SK-N-SH (cell line): ENCODE measurements around the gene CFAP65. TPM values are rescaled to one million over a fixed set of nuclear protein-coding genes. Genes with fewer than 3 reads are reported as not detected.

Experiments used
- CTCF ChIA-PET: fragments of 300-600, 350-600 bp; formaldehyde crosslinking; extraction: SDS; loops from one replicate; lab custom pipeline; 2021; lab: Yijun Ruan, JAX
- POLR2A ChIA-PET: fragments of 350-600 bp; sonication (Branson Sonifier 250); formaldehyde crosslinking; extraction: SDS; loops from one replicate; lab custom pipeline; 2020; ENCODE audit warnings: antibody characterized with exemption, inconsistent platforms; lab: Yijun Ruan, JAX
- DNase-seq: peaks from one replicate; pipeline ENCODE4 v3.0.0; 2012
- H2AFZ ChIP-seq: fragments of 200-600 bp; sonication (generic); 2 replicates; pipeline ENCODE4 v1.8.1; 2016; ENCODE audit warnings: antibody characterized with exemption, mild to moderate bottlenecking, low read depth
- H3F3A ChIP-seq: fragments of 200-600 bp; sonication (generic); replicated peaks from 2 replicates; pipeline ENCODE3; 2016; ENCODE audit warnings: antibody characterized with exemption, mild to moderate bottlenecking; ENCODE audit not compliant: insufficient read depth
- H3K27ac ChIP-seq, 2 experiments: fragments of 200-500 bp in 1 of 2; fragments of 200-600 bp in 1 of 2; sonication (Bioruptor generic) in 1 of 2; sonication (generic), shearing (Covaris generic) in 1 of 2; 2 replicates each; pipeline versions ENCODE4 v1.5.1 to v1.6.1; 2014 to 2016; ENCODE audit warnings: low read depth in 2 of 2, inconsistent platforms in 1 of 2, low read length in 1 of 2, mild to moderate bottlenecking in 1 of 2, mixed read lengths in 1 of 2
- H3K27me3 ChIP-seq: fragments of 200-600 bp; sonication (generic), shearing (Covaris generic); 2 replicates; pipeline ENCODE4 v1.6.1; 2016; ENCODE audit warnings: mixed run types; ENCODE audit not compliant: insufficient read depth
- H3K36me3 ChIP-seq, 2 experiments: fragments of 200-500 bp in 1 of 2; fragments of 200-600 bp in 1 of 2; sonication (Bioruptor generic) in 1 of 2; sonication (generic) in 1 of 2; replicated peaks in 1 of 2; 2 replicates each; pipeline versions ENCODE3 to v1.5.1; 2014 to 2016; ENCODE audit warnings: low read length in 1 of 2, mild to moderate bottlenecking in 1 of 2; ENCODE audit not compliant: insufficient read depth in 2 of 2, control insufficient read depth in 1 of 2
- H3K4me1 ChIP-seq, 2 experiments: fragments of 200-500 bp in 1 of 2; fragments of 200-600 bp in 1 of 2; sonication (Bioruptor generic) in 1 of 2; sonication (generic), shearing (Covaris generic) in 1 of 2; 2 replicates each; pipeline versions ENCODE4 v1.5.1 to v1.6.1; 2014 to 2016; ENCODE audit warnings: low read depth in 1 of 2, low read length in 1 of 2, mixed run types in 1 of 2; ENCODE audit not compliant: insufficient read depth in 2 of 2, control insufficient read depth in 1 of 2
- H3K4me2 ChIP-seq: fragments of 200-600 bp; sonication (generic), shearing (Covaris generic); 2 replicates; pipeline ENCODE4 v1.6.1; 2017; ENCODE audit warnings: mixed run types
- H3K4me3 ChIP-seq, 2 experiments: fragments of 200-500 bp in 1 of 2; fragments of 200-600 bp in 1 of 2; sonication (Bioruptor generic) in 1 of 2; sonication (generic), shearing (Covaris generic) in 1 of 2; 2 replicates each; pipeline versions ENCODE4 v1.5.1 to v1.8.1; 2014 to 2016; ENCODE audit warnings: low read depth in 2 of 2, inconsistent platforms in 1 of 2, low read length in 1 of 2, mild to moderate bottlenecking in 1 of 2, mixed read lengths in 1 of 2, moderate library complexity in 1 of 2
- H3K79me2 ChIP-seq: fragments of 200-600 bp; sonication (generic); 2 replicates; pipeline ENCODE4 v1.8.1; 2017; ENCODE audit warnings: mild to moderate bottlenecking; ENCODE audit not compliant: insufficient read depth
- H3K9ac ChIP-seq: fragments of 200-600 bp; sonication (generic); 2 replicates; pipeline ENCODE4 v1.6.1; 2017; ENCODE audit warnings: mixed run types
- H3K9me2 ChIP-seq: fragments of 200-600 bp; sonication (generic); 2 replicates; pipeline ENCODE4 v1.6.1; 2017; ENCODE audit warnings: mixed run types
- H3K9me3 ChIP-seq: fragments of 200-600 bp; sonication (generic); 2 replicates; pipeline ENCODE4 v1.6.1; 2017; ENCODE audit warnings: mixed run types, mild to moderate bottlenecking, moderate library complexity
- H4K20me1 ChIP-seq: fragments of 200-600 bp; sonication (generic); 2 replicates; pipeline ENCODE4 v1.6.1; 2017; ENCODE audit warnings: mild to moderate bottlenecking, mixed run types; ENCODE audit not compliant: insufficient read depth
- CHD2 ChIP-seq: fragments of 150-350 bp; IDR thresholded peaks from 2 replicates; pipeline ENCODE4 v1.6.1; 2018; ENCODE audit warnings: low read length; ENCODE audit not compliant: partially characterized antibody
- ELF1 ChIP-seq: IDR thresholded peaks from 2 replicates; pipeline ENCODE4 v1.4.0; 2012
- FOSL2 ChIP-seq: IDR thresholded peaks from 2 replicates; pipeline ENCODE4 v1.4.0; 2012; ENCODE audit warnings: low read depth, mild to moderate bottlenecking, moderate library complexity, borderline replicate concordance
- FOXM1 ChIP-seq: IDR thresholded peaks from 2 replicates; pipeline ENCODE4 v1.4.0; 2012; ENCODE audit warnings: low read depth, mild to moderate bottlenecking
- GABPA ChIP-seq: IDR thresholded peaks from 2 replicates; pipeline ENCODE4 v1.4.0; 2012; ENCODE audit warnings: low read depth, mild to moderate bottlenecking
- MAX ChIP-seq: IDR thresholded peaks from 2 replicates; pipeline ENCODE4 v1.4.0; 2012; ENCODE audit warnings: low read depth
- NFIC ChIP-seq: IDR thresholded peaks from 2 replicates; pipeline ENCODE4 v1.4.0; 2012; ENCODE audit warnings: borderline replicate concordance
- NRF1 ChIP-seq: IDR thresholded peaks from 2 replicates; pipeline ENCODE4 v1.6.1; 2012; ENCODE audit warnings: low read depth, mild to moderate bottlenecking, low read length
- PBX3 ChIP-seq: IDR thresholded peaks from 2 replicates; pipeline ENCODE4; 2012
- POLR2AphosphoS5 ChIP-seq: IDR thresholded peaks from 2 replicates; pipeline ENCODE4 v1.6.1; 2012; ENCODE audit warnings: low read depth, low read length
- RAD21 ChIP-seq: IDR thresholded peaks from 2 replicates; pipeline ENCODE4 v1.6.1; 2012; ENCODE audit warnings: mild to moderate bottlenecking, low read length
- RCOR1 ChIP-seq: fragments of 150-350 bp; IDR thresholded peaks from 2 replicates; pipeline ENCODE4 v1.6.1; 2017; ENCODE audit warnings: antibody characterized with exemption, low read length
- RFX5 ChIP-seq: IDR thresholded peaks from 2 replicates; pipeline ENCODE4 v1.6.1; 2012; ENCODE audit warnings: mild to moderate bottlenecking, improper control_type of control experiment, low read length
- RXRA ChIP-seq: IDR thresholded peaks from 2 replicates; pipeline ENCODE4 v1.4.0; 2012; ENCODE audit warnings: low read depth, mild to moderate bottlenecking, borderline replicate concordance
- USF1 ChIP-seq: IDR thresholded peaks from 2 replicates; pipeline ENCODE4 v1.4.0; 2012; ENCODE audit warnings: low read depth, borderline replicate concordance
- YY1 ChIP-seq: IDR thresholded peaks from 2 replicates; pipeline ENCODE4 v1.4.0; 2012; ENCODE audit warnings: low read depth, mild to moderate bottlenecking
- ZBTB33 ChIP-seq: IDR thresholded peaks from 2 replicates; pipeline ENCODE4 v1.4.0; 2012; ENCODE audit warnings: low read depth, borderline replicate concordance
- polyA plus RNA-seq, 3 experiments: library from polyadenylated mRNA; depleted of rRNA; stranded (reverse); fragments of >200 nt; gene quantifications; 2 replicates each; pipeline ENCODE4 v1.2.3, GENCODE V29; 2012

The CFAP65 gene
- polyA plus RNA-seq, 1 of the 3 experiments (the other 2 are of a cell fraction) = 0.95 TPM

- H3K36me3 ChIP-seq = peaks cover 2 to 10% of the 10 kb centered on the region in 2 experiments
- H3K27me3 ChIP-seq = no peaks in the 10 kb centered on the region
- no peak overlapping the region for H3K4me3 ChIP-seq
- ChIA-PET CTCF (interaction anchor here (0.9 to 7.5 kb wide), 3 partner anchors 18 to 56 kb away, joined by 3 to 39 read pairs (median 6); no protein-coding TSS in a partner anchor), POLR2A (no interaction called here)
- no peaks in the 10 kb centered on the region for H3K4me1 ChIP-seq
- H3K9ac ChIP-seq = no peak overlapping the region
- no peak for DNase-seq
- H3F3A ChIP-seq = no peaks in the 10 kb centered on the region
- H4K20me1 ChIP-seq = no peaks in the 10 kb centered on the region
- H3K9me3 ChIP-seq = no peaks in the 10 kb centered on the region
- no peak overlapping the region for H2AFZ ChIP-seq
- TF ChIP-seq USF1 = no peak
- TF ChIP-seq MAX = no peak
- TF ChIP-seq RFX5 = no peak
- no peak for TF ChIP-seq YY1
- TF ChIP-seq NFIC = no peak
- TF ChIP-seq FOSL2 = no peak
- TF ChIP-seq PBX3 = no peak
- no peak for TF ChIP-seq GABPA
- no peak for TF ChIP-seq FOXM1
- TF ChIP-seq RAD21 = no peak
- TF ChIP-seq ZBTB33 = no peak
- no peak for TF ChIP-seq RCOR1
- TF ChIP-seq NRF1 = no peak
- TF ChIP-seq RXRA = no peak
- TF ChIP-seq, all 33 proteins: peak for 0
- Histone ChIP-seq H3K79me2 (no peaks in the 10 kb centered on the region), H3K9me2 (no peaks in the 10 kb centered on the region), H3K4me2 (no peak overlapping the region), H3K27ac (no peak overlapping the region)
Measured at GRCh38 chr2:219086196-219086595, 44.9 kb upstream of the CFAP65 start.

- no peak overlapping the region for H3K4me2 ChIP-seq
- H4K20me1 ChIP-seq = no peaks in the 10 kb centered on the region
- POLR2A ChIA-PET = no interaction called here
- H3K27ac ChIP-seq = no peak overlapping the region
- H3K27me3 ChIP-seq = no peaks in the 10 kb centered on the region
- H3K9ac ChIP-seq = no peak overlapping the region
- CTCF ChIA-PET = interaction anchor here (1.0 to 1.5 kb wide), 4 partner anchors 12 to 55 kb away, joined by 3 to 8 read pairs (median 4); no protein-coding TSS in a partner anchor
- H3K9me2 ChIP-seq = no peaks in the 10 kb centered on the region
- no peaks in the 10 kb centered on the region for H3K79me2 ChIP-seq
- no peak overlapping the region for H3K4me3 ChIP-seq
- DNase-seq = no peak
- TF ChIP-seq POLR2AphosphoS5 = no peak
- TF ChIP-seq MAX = no peak
- no peak for TF ChIP-seq CHD2
- TF ChIP-seq ELF1 = no peak
- no peak overlapping the region for H2AFZ ChIP-seq
- peaks cover 0 to 10% of the 10 kb centered on the region in 2 experiments for H3K36me3 ChIP-seq
- H3K4me1 ChIP-seq = no peaks in the 10 kb centered on the region
- H3K9me3 ChIP-seq = no peaks in the 10 kb centered on the region
- H3F3A ChIP-seq = no peaks in the 10 kb centered on the region
Measured at GRCh38 chr2:219084791-219085190, 43.5 kb upstream of the CFAP65 start.
